GM21526 (cell line): ENCODE data around the gene CAPN1.
"Not testable (repeated sequence)": the region's sequence is repeated elsewhere in the genome, so short reads cannot be mapped to it uniquely, and the experiment has no call there.

Experiments
- ATAC-seq: cut with Tn5 transposase; IDR thresholded peaks from one replicate; pipeline ENCODE4 v1.9.1; 2021; ENCODE audit warnings: moderate library complexity; ENCODE audit not compliant: unreplicated experiment, low FRiP score

CAPN1 gene

DNA sequence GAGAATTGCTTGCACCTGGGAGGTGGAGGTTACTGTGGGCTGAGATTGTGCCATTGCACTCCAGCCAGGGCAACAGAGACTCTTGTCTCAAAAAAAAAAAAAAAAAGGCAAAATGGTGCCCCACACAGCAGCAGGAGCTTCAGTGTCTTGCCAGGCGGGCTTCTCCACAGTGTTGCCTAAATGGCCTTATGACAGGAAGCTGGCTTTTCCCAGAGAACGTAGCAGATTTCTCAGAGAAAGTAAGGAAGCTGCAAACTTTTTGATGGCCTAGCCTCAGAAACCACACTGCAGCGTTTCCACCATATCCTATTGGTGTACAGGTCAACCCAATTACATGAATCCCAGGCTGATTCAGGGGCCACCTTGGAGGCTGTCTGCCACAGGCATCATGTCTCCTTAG is 24.4 kb upstream of the CAPN1 start:
- ATAC-seq, result no peak

DNA sequence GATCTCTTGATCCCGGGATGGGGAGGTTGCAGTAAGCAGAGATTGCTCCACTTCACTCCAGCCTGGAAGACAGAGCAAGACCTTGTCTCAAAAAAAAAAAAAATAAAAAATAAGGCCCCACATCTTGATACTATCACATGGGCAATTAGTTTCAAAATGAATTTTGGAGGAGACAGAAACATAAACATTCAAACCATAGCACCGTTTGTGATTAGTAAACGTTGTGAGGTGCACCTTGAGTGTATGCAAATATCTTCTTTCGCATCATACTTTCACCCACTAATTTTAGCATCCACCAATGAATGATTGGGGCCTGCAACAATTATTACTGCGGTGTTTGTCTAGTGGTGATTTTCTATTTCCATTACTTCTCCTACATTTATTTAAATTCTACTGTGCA is 22.7 kb upstream of the CAPN1 start:
- no peak for ATAC-seq

- ATAC-seq, result no peak
These were observed 21.1 kb upstream of the CAPN1 start for GRCh38 chr11:65160643-65161042.

DNA sequence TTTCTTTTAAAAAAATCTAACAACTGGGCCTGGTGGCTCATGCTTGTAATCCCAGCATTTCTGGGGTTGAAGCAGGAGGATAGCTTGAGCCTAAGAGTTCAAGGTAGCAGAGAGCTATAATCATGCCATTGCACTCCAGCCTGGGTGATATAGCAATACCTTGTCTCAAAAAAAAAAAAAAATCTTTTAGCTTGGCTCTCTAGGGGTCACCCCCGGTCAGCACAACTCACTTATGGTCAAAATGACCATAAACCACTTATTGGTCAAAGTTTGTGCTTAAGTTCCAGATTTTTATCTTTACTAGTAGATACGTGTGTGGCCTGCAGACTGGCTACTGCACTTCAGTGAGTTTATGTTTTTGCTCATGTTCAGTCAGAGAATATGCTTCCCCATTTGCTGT is 18.0 kb upstream of the CAPN1 start:
- no peak for ATAC-seq

- ATAC-seq, result no peak
These were observed 16.1 kb upstream of the CAPN1 start for GRCh38 chr11:65165410-65166317.

DNA sequence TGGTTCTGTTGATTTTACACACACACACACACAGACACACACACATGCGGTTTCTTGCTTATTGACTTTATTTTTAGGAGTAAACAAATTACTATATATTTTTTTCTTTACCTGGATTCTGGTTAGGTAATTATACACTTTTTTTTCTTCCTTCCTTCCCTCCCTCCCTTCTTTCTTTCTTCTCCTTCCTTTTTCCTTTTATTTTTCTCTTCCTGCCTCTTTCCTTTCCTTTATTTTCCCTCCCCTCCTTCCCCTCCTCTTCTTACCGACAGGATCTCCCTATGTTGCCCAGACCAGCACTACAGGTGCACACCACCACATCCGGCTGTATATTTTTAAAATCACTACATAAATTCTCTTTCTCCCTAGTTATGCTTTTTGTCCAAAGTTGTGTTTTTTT is 14.8 kb upstream of the CAPN1 start:
- ATAC-seq, result no peak

DNA sequence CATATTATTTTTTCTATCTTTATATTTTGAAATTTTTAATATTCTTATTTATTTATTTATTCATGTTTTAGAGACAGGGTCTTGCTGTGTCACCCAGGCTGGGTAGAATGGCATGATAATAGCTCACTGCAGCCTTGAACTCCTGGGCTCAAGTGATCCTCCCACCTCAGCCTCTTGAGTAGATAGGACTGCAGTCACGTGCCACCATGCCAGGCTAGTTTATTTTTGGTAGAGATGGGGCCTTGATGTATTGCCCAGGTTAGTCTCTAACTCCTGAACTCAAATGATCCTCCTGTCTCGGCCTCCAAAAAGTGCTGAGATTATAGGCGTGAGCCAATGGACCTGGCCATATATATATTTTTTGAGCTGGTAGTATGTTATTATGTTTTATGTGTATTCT is 14.1 kb upstream of the CAPN1 start:
- no peak for ATAC-seq

DNA sequence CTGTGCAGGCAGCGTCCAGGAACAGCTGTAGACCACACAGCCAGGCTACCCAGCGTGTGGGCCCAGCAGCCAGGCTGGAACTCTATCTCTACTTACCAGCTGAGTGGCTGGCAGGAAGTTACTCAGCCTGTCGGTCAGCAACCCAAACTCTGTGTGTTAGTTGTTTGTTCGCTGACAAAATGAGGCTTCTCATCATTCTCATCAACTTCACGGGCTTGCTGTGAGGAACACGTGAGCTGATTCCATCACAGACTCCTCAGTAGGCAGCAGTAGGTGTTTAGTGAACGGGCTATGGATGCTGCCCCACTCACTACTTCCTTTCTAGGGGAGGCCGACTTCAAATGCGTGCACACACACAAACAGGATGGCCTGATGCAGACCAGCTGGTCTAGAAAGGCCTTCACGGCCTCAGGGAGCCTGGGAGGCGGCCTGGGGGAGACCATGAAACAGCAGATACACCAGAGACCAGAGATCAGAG is 12.5 kb upstream of the CAPN1 start:
- ATAC-seq, result no peak

GRCh38 chr11:65170058-65170534 is 11.6 kb upstream of the CAPN1 start, which contains the start of gene SPDYC:
TSS of gene SPDYC (plus strand) at chr11:65170233. CDS start at chr11:65171358, 1,125 bp downstream.
- no peak for ATAC-seq

- no peak for ATAC-seq
These were observed 9.1 kb upstream of the CAPN1 start for GRCh38 chr11:65172600-65172999.

- ATAC-seq, result not testable (repeated sequence)
These were observed 7.1 kb upstream of the CAPN1 start for GRCh38 chr11:65174571-65175010.

DNA sequence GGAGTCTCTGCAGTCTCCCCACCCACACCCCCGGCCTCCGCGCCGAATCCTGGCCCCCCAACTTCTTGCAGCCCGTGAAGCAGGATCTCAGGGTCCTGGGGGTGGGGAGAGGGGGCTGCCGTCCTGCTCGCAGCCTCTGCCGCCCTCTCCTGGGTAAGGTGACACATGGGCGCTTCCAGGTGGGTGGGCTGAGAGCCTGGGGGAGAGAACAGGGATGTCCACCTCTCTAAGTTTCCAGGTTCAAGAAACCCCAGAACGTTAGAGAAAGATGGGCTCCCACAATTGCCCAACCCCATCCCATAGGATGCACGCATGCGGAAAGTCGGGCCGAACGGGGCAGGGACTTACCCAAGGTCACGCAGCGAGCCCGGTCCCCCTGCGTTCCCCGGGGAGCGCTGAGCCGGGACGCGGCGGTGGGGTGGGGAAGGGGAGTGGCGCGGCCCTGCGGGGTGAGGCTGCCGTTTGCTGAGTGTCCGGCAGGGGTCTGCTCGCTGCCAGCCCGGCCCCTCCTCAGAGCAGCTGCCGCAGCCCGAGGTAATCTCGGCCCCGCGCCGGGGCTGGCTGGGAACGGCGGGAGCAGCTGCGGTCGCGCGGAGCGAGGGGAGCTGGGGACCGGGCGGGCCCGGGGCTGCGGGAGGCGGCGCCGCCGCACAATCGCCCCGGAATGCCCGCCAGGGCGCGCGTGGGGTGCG is 705 bp upstream of the CAPN1 start:
- ATAC-seq, result peak; percentile 50

GRCh38 chr11:65182258-65183170 is 786 bp downstream of the CAPN1 start:
- no peak for ATAC-seq

GRCh38 chr11:65183201-65183891 is 1.6 kb downstream of the CAPN1 start:
- ATAC-seq, result no peak

DNA sequence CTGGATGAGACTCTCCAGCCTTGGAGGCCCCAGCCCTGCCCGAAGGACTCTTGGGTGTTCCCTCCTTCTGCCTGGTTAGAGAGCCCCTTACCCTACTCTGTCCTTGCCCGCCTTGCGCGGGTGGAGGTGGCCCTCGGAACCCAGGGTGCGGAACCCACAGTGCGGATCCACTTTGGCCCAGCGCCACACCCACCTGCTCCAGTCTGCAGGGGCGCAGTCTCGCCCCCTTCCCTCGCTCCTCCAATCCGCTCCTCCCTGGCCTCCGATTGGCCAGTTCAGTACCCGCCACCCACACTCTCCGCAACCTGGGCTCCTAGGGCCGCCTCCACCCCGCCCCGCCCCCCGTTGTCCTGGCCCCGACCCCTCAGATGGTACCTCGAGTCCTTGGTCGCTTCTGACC is 2.4 kb downstream of the CAPN1 start:
- no peak for ATAC-seq

- ATAC-seq, result no peak
These were observed 3.4 kb downstream of the CAPN1 start for GRCh38 chr11:65185171-65185570.

DNA sequence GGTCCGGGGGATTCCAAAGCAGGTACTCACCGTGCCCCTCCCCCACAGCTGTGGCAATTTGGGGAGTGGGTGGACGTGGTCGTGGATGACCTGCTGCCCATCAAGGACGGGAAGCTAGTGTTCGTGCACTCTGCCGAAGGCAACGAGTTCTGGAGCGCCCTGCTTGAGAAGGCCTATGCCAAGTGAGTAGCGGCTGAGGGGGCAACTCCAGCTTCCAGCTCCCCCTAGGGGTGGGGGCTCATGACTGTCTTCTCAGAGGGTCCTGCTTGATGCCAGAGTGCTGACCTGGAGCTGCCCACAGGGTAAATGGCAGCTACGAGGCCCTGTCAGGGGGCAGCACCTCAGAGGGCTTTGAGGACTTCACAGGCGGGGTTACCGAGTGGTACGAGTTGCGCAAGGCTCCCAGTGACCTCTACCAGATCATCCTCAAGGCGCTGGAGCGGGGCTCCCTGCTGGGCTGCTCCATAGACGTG is 4.2 kb downstream of the CAPN1 start:
- no peak for ATAC-seq

- ATAC-seq, result no peak
These were observed 5.0 kb downstream of the CAPN1 start for GRCh38 chr11:65186701-65187100.

GRCh38 chr11:65187146-65187675 is 5.5 kb downstream of the CAPN1 start:
- ATAC-seq, result no peak
